GM15510 (cell line): ENCODE measurements around the gene RBM3.

Experiments used
- POLR2A ChIP-seq: IDR thresholded peaks from 3 replicates; pipeline ENCODE4 v1.6.1; 2011; ENCODE audit warnings: borderline replicate concordance; ENCODE audit not compliant: insufficient read length; ENCODE audit errors: extremely low read depth

RBM3 gene

DNA sequence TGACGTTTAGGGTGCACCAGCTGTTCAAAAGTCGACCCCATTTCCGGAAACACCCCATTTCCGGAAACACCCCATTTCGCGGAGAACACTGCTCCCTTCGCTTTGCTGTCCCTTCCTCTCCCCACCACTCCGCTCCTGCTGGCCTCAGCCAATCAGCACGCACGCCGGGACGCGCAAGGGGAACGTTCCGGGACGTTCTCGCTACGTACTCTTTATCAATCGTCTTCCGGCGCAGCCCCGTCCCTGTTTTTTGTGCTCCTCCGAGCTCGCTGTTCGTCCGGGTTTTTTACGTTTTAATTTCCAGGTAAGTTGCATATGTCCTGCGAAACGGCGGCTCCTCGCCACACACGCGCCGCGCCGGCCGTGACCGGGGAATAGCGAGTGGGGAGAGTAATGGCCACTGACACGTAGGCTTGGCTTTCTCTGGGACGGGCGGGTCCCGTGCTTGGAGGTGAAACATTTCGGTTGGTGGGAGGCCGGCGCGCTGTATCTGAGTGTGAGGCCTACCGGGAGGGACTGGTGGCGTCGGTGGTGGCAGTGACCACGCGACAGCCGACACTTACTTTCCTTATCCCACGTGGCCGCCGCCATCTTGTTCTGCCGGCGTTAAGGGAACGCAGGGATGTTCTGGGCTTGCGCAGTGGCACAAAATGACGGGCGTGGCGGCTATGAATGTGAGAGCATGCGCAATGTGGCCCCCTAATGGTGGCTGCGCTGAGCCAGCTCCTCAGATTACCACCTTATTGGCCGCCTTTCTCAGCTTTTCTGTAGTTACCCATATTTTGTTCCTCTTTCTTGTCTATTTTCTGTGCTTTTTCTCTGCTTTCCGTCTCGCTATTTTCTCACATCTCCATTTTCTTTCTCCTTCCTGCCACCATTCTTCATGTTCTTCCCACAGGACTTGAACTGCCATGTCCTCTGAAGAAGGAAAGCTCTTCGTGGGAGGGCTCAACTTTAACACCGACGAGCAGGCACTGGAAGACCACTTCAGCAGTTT is at the start of gene RBM3:
TSS of gene RBM3 (plus strand) at position 215 of the 997 bp plus-strand sequence. CDS start at position 912, 697 bp downstream.
- TF ChIP-seq POLR2A: peak; percentile 78

DNA sequence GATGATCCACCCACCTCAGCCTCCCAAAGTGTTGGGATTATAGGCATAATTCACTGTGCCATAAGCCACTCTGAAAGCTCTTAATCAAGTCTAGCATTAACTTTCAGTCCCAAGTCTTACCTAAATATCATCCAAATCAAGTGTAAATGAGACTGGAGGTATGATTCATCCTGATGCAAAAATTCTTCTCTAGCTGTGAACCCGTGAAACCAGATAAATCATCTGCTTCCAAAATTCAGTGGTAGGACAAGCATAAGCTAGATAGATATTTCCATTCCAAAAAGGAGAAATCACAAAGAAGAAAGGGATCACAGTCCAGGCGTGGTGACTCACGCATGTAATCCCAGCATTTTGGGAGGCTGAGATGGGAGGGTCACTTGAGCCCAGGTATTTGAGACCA is 43.5 kb upstream of the RBM3 start:
- no peak for TF ChIP-seq POLR2A

- no peak for TF ChIP-seq POLR2A
Observed at GRCh38 chrX:48531358-48531959, 42.8 kb upstream of the RBM3 start.

- no peak for TF ChIP-seq POLR2A
Observed at GRCh38 chrX:48532161-48532560, 42.1 kb upstream of the RBM3 start.

DNA sequence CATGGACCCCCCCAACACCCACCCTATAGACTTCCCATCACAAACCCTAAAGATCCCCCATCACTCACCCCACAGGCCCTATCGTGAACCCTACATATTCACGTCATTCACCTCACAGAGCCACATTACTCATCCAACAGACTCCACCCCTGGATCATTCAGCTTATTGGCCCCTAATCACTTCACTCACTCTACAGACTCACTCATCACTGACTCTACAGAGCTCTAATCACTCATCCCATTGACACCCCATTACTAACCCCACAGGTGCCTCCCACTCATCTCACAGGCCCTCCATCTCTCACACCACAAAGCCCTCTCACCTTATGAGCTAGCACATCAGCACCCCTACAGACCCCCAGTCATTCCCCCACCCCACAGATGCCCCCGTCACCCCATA is 41.1 kb upstream of the RBM3 start:
- no peak for TF ChIP-seq POLR2A

- TF ChIP-seq POLR2A: no peak
Observed at GRCh38 chrX:48538641-48539344, 35.5 kb upstream of the RBM3 start.

GRCh38 chrX:48539345-48540027 is 34.8 kb upstream of the RBM3 start, which contains the start of gene TBC1D25:
Gene TBC1D25, plus strand, starts transcription at chrX:48539714. Its CDS starts 84 bp downstream, at chrX:48539798.
- peak; percentile 41 for TF ChIP-seq POLR2A

DNA sequence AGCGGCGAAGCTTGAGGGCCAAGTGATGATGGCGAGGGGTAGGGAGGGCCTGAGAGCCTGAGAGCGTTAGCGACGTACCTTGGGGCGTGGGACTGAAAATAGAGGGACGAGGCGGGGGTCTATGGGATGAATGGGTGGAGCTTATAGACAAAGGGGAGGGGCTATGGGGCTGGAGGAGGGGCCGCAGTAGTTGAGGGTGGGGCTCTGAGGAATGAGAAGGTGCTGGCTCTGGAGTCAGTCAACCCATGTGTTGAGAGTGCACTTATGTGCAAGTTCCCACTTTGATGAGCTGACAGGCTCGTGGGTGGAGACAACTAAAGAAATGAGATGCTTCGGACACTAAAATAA is 34.3 kb upstream of the RBM3 start:
- TF ChIP-seq POLR2A: no peak

DNA sequence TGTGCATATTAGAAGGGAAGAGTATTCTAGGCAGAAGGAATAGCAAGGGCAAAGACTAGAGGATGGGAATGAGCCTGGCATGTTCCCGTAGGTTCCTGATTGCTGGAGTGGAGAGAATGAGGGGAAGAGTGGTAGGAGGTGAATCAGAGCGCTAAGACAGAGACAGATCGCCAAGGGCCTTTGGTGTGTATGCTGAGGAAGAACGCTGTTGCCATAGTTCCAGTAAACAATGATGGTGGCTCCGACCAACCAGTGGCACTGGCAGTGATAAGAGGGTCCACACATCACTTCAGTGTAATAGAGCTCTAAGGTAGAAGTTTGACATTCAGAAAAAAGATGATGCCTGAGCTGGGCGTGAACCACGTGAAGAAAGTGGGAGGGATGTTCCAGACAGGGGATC is 33.8 kb upstream of the RBM3 start:
- TF ChIP-seq POLR2A: no peak

DNA sequence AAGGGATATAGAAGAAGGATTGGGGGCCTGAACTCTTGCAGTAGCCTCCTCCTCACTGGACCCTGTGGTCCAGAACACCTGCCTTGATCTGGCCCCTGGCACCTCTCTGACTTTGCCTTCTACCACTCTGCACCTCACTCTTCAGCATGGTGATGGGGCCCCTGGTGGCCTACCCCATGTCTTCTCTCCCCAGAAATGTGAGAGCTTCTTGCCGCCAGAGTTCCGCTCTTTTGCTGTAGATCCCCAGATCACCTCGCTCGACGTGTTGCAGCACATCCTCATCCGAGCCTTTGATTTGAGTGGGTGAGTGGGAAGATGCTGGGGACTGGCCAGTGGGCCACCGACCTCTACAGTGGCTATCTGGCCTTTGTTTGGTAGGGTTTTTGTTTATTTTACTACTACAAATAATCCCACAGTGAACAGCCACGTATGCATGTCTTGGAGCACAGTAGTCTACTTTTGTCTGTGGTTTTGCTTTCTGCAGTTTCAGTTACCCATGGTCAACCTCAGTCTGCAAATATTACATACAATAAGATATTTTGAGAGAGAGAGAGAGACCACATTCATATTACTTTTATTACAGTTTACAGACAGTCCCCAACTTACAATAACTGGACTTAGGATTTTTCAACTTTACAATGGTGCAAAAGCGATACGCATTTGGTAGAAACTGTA is 33.0 kb upstream of the RBM3 start:
- TF ChIP-seq POLR2A: no peak

GRCh38 chrX:48548871-48549270 is 25.4 kb upstream of the RBM3 start:
- no peak for TF ChIP-seq POLR2A

DNA sequence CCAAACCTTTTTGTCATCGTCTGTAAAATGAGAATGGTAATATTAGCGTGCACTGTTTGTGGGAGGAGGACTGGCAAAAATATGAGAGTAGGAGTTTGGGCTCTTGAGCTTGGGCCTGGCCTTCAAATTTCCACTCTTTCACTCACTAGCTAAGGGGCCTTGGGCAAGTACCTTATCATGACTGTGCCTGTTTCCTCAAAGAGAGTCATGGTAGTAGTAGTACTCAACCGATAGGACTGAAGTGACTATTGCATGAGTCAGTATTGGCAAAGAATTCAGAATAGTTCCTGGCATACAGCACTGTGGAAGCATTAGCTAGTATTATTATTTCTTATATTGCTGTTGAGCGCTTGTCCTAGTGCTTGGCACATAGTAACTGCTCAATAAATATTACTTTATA is 16.0 kb upstream of the RBM3 start:
- TF ChIP-seq POLR2A: no peak

DNA sequence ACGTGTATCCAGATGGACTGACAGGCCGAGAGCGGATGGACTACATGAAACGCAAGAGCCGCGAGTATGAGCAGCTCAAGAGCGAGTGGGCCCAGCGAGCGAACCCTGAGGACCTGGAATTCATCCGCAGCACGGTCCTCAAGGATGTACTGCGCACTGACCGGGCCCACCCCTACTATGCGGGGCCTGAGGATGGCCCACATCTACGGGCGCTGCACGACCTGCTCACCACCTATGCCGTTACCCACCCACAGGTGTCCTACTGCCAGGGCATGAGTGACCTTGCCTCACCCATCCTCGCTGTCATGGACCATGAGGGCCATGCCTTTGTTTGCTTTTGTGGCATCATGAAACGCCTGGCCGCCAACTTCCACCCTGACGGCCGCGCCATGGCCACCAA is 14.6 kb upstream of the RBM3 start:
- TF ChIP-seq POLR2A: no peak

DNA sequence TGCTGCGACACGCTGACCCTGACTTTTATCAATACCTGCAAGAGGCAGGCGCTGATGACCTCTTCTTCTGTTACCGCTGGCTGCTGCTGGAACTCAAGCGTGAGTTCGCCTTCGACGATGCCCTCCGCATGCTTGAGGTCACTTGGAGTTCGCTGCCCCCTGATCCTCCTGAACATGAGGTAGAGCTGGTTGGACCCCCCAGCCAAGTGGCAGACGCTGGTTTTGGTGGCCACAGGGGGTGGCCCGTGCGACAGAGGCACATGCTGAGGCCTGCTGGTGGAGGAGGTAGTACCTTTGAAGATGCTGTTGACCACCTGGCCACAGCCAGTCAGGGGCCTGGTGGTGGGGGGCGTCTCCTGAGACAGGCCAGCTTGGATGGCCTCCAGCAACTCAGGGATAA is 14.2 kb upstream of the RBM3 start:
- no peak for TF ChIP-seq POLR2A
